NCI-H748 (cell line): ENCODE measurements around the gene EBF3.
"Not testable (repeated sequence)": the region's sequence is repeated elsewhere in the genome, so short reads cannot be mapped to it uniquely, and the experiment has no call there.

Source experiments
- DNase-seq: peaks from one replicate; lab custom pipeline; 2025; ENCODE audit not compliant: unreplicated experiment; lab: John Stamatoyannopoulos, UW

The EBF3 gene

GRCh38 chr10:129932751-129933433, 31.2 kb downstream of the EBF3 start:
- no peak for DNase-seq

GRCh38 chr10:129932182-129932581, 31.9 kb downstream of the EBF3 start:
- no peak for DNase-seq

- no peak for DNase-seq
These were observed 34.5 kb downstream of the EBF3 start for GRCh38 chr10:129929343-129930292.

- no peak for DNase-seq
These were observed 36.5 kb downstream of the EBF3 start for GRCh38 chr10:129927351-129928120.

GRCh38 chr10:129926066-129927055, 37.7 kb downstream of the EBF3 start:
- DNase-seq: no peak

- DNase-seq: no peak
These were observed 39.5 kb downstream of the EBF3 start for GRCh38 chr10:129924375-129925085.

- no peak for DNase-seq
These were observed 41.4 kb downstream of the EBF3 start for GRCh38 chr10:129922598-129923123.

- no peak for DNase-seq
These were observed 42.1 kb downstream of the EBF3 start for GRCh38 chr10:129921801-129922597.

- DNase-seq: no peak
These were observed 42.9 kb downstream of the EBF3 start for GRCh38 chr10:129921065-129921670.

GRCh38 chr10:129920187-129920586, 43.9 kb downstream of the EBF3 start:
- not testable (repeated sequence) for DNase-seq

GRCh38 chr10:129919358-129919757, 44.7 kb downstream of the EBF3 start:
- DNase-seq: no peak

GRCh38 chr10:129918836-129919235, 45.2 kb downstream of the EBF3 start:
- DNase-seq: no peak

- no peak for DNase-seq
These were observed 45.7 kb downstream of the EBF3 start for GRCh38 chr10:129918401-129918800.

GRCh38 chr10:129917936-129918335, 46.1 kb downstream of the EBF3 start:
- DNase-seq: no peak

GRCh38 chr10:129916506-129916995, 47.5 kb downstream of the EBF3 start:
- no peak for DNase-seq

- DNase-seq: no peak
These were observed 48.3 kb downstream of the EBF3 start for GRCh38 chr10:129915526-129916378.

GRCh38 chr10:129914960-129915359, 49.1 kb downstream of the EBF3 start:
- DNase-seq: no peak
